GM19023 (cell line): ENCODE results near the gene OR4A47.
"Not testable (repeated sequence)": the region's sequence is repeated elsewhere in the genome, so short reads cannot be mapped to it uniquely, and the experiment has no call there.

Experiments
- ATAC-seq: cut with Tn5 transposase; IDR thresholded peaks from one replicate; pipeline ENCODE4 v1.9.1; 2021; ENCODE audit warnings: mild to moderate bottlenecking, moderate library complexity; ENCODE audit not compliant: unreplicated experiment

The OR4A47 gene

GRCh38 chr11:48488493-48488892 is at the start of gene OR4A47:
TSS of gene OR4A47 (plus strand) at chr11:48488793. CDS start at chr11:48488793, 0 bp downstream.
- ATAC-seq, result not testable (repeated sequence)

DNA sequence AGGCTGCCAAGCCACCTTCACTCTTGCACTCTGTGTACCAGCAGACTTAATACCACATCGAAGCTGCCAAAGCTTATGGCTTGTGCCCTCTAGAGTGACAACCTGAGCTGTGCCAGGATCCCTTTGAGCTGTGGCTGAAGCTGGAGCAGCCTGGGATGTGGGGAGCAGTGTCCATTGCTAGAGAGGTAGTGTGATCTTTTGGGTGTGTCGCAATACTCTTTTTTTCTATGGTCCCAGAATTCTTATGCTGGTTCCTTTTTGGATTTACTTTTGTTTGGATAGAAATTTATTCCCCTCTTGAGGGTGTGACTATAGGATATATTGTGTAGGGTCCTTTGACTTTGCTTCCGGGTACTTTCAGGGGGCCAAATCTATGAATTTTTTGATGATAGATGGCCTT is 32.7 kb upstream of the OR4A47 start:
- ATAC-seq, result not testable (repeated sequence)

GRCh38 chr11:48473966-48474365 is 14.6 kb upstream of the OR4A47 start:
- ATAC-seq, result not testable (repeated sequence)

DNA sequence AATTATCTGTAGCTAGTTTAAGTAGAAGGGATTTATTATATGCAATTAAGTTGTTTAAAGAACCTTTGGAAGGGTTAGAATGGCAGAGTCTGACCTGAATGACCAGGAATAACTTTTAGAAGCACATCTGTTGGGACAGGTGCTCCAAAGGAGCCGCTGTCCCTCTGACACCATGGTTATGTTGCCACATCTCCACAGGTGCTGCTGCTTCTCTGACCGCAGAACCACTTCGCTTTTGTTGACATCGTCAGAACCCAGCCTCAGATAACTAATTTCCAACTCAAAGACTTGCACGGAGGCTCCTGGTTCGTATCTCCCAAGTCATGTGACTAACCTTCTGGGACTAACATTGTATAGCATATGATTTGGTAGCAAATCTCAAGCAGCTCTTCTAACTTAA is 13.9 kb upstream of the OR4A47 start:
- not testable (repeated sequence) for ATAC-seq

DNA sequence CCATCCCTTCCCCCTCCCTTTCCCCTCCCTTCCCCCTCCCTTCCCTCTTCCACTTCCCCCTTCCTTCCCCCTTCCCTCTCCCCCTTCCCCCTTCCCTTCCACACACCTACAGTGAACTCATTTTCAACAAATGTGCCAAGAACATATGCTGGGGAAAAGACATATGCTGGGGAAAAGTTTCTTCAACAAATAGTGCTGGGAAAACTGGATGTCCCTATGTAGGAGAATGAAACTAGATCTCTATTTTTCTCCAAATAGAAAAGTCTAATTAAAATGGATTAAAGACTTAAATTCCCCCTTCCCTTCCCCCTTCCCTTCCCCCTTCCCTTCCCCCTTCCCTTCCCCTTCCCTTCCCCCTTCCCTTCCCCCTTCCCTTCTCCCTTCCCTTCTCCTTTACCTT is 17.6 kb downstream of the OR4A47 start:
- ATAC-seq, result not testable (repeated sequence)

GRCh38 chr11:48538991-48539390 is 50.4 kb downstream of the OR4A47 start:
- ATAC-seq, result no peak
